Activated CD4-positive, alpha-beta T cell treated with anti-CD3 and anti-CD28 coated beads for 36 hours (primary cell): ENCODE data around the gene NBEA. TPM values are rescaled to one million over a fixed set of nuclear protein-coding genes. Genes with fewer than 3 reads are reported as not detected.
"Not testable (repeated sequence)": the region's sequence is repeated elsewhere in the genome, so short reads cannot be mapped to it uniquely, and the experiment has no call there.

ENCODE experiments used
- ATAC-seq: fragments of 200-7000 bp; cut with Tn5 transposase; one replicate; pipeline ENCODE4 v1.10.0; 2021; ENCODE audit warnings: mild to moderate bottlenecking, moderate library complexity
- CTCF ChIA-PET: fragments of 350-600 bp; sonication (Branson Sonifier 250); formaldehyde crosslinking; loops from one replicate; lab custom pipeline; 2021; ENCODE audit warnings: antibody characterized with exemption; lab: Charles Lee
- POLR2A ChIA-PET: fragments of 350-600 bp; sonication (Branson Sonifier 250); formaldehyde crosslinking; loops from one replicate; lab custom pipeline; 2021; ENCODE audit warnings: antibody characterized with exemption, inconsistent platforms; lab: Charles Lee
- DNase-seq: peaks from one replicate; pipeline ENCODE4 v3.0.0-alpha.2; 2020
- H3K27ac Mint-ChIP-seq: one replicate; pipeline ENCODE4 v1.8.0; 2021; ENCODE audit warnings: mixed read lengths
- H3K27me3 Mint-ChIP-seq: one replicate; pipeline ENCODE4 v1.8.0; 2021; ENCODE audit warnings: mixed read lengths
- H3K36me3 Mint-ChIP-seq: one replicate; pipeline ENCODE4 v1.8.0; 2021; ENCODE audit warnings: low read depth, mixed read lengths
- H3K4me1 Mint-ChIP-seq: one replicate; pipeline ENCODE4 v1.8.0; 2021; ENCODE audit warnings: mixed read lengths
- H3K4me3 Mint-ChIP-seq: one replicate; pipeline ENCODE4 v1.8.0; 2021; ENCODE audit warnings: mild to moderate bottlenecking, moderate library complexity, mixed read lengths
- H3K9me3 Mint-ChIP-seq: one replicate; pipeline ENCODE4 v1.8.0; 2021; ENCODE audit warnings: low read depth, mixed read lengths
- intact Hi-C, 2 experiments: fragments of 100-400 bp; cut with DNase I in 1 of 2; cut with micrococcal nuclease in 1 of 2; formaldehyde crosslinking; loops; one replicate each; pipeline versions ENCODE4 v1.14.2 to v1.15.1; 2022 to 2024; cut with DNase I, micrococcal nuclease
- total RNA-seq, 2 experiments: library from RNA; stranded (reverse); gene quantifications; one replicate each; pipeline ENCODE4 v1.2.3, GENCODE V29; 2021

NBEA gene
- total RNA-seq, 2 experiments from 2014 or later, result 0.39 to 0.44 TPM

- ATAC-seq (no peak), DNase-seq (no peak)
- CTCF ChIA-PET, result no interaction called here
- H3K4me1 Mint-ChIP-seq, result no peaks in the 10 kb centered on the region
- no peaks in the 10 kb centered on the region for H3K27me3 Mint-ChIP-seq
- intact Hi-C loops, result no loop called here
- no peaks in the 10 kb centered on the region for H3K9me3 Mint-ChIP-seq
- H3K4me3 Mint-ChIP-seq, result no peak overlapping the region
- H3K27ac Mint-ChIP-seq, result no peak overlapping the region
- H3K36me3 Mint-ChIP-seq, result no peaks in the 10 kb centered on the region
- POLR2A ChIA-PET, result interaction anchor here (0.5 kb wide), 1 partner anchor 16 kb away, joined by 3 read pairs; no protein-coding TSS in a partner anchor
These were observed 701.6 kb downstream of the NBEA start for GRCh38 chr13:35643625-35644024.

- no peak overlapping the region for H3K27ac Mint-ChIP-seq
- DNase-seq, result no peak
- no peak for ATAC-seq
- H3K36me3 Mint-ChIP-seq, result no peaks in the 10 kb centered on the region
- no peaks in the 10 kb centered on the region for H3K9me3 Mint-ChIP-seq
- intact Hi-C loops, result no loop called here
- no peaks in the 10 kb centered on the region for H3K4me1 Mint-ChIP-seq
- CTCF ChIA-PET, result interaction anchor here (1.5 kb wide), 1 partner anchor 15 kb away, joined by 4 read pairs; no protein-coding TSS in a partner anchor
- POLR2A ChIA-PET, result no interaction called here
- no peak overlapping the region for H3K4me3 Mint-ChIP-seq
- H3K27me3 Mint-ChIP-seq, result no peaks in the 10 kb centered on the region
These were observed 704.1 kb downstream of the NBEA start for GRCh38 chr13:35646056-35646774.

- intact Hi-C loops, result no loop called here
- ATAC-seq (no peak), DNase-seq (no peak)
- Mint-ChIP-seq H3K4me3 (no peak overlapping the region), H3K27me3 (no peaks in the 10 kb centered on the region), H3K4me1 (no peaks in the 10 kb centered on the region), H3K36me3 (peaks cover 3% of the 10 kb centered on the region), H3K27ac (no peak overlapping the region), H3K9me3 (no peaks in the 10 kb centered on the region)
- ChIA-PET CTCF (interaction anchor here (1.0 kb wide), 1 partner anchor 10 kb away, joined by 3 read pairs; no protein-coding TSS in a partner anchor), POLR2A (no interaction called here)
These were observed 706.1 kb downstream of the NBEA start for GRCh38 chr13:35648201-35648600.

- Mint-ChIP-seq H3K4me1 (no peaks in the 10 kb centered on the region), H3K9me3 (no peaks in the 10 kb centered on the region), H3K27ac (no peak overlapping the region), H3K27me3 (no peaks in the 10 kb centered on the region), H3K36me3 (peaks cover 3% of the 10 kb centered on the region), H3K4me3 (no peak overlapping the region)
- no peak for ATAC-seq
- CTCF ChIA-PET, result interaction anchor here (1.0 kb wide), 2 partner anchors 9 to 14 kb away, joined by 3 to 4 read pairs; no protein-coding TSS in a partner anchor
- intact Hi-C loops, result no loop called here
- POLR2A ChIA-PET, result no interaction called here
- no peak for DNase-seq
These were observed 707.1 kb downstream of the NBEA start for GRCh38 chr13:35649162-35649561.

GRCh38 chr13:35659796-35660195 is 717.7 kb downstream of the NBEA start:
- Mint-ChIP-seq H3K4me3 (no peak overlapping the region), H3K27ac (no peak overlapping the region), H3K9me3 (no peaks in the 10 kb centered on the region), H3K4me1 (no peaks in the 10 kb centered on the region), H3K36me3 (no peaks in the 10 kb centered on the region), H3K27me3 (no peaks in the 10 kb centered on the region)
- intact Hi-C loops, result no loop called here
- CTCF ChIA-PET, result no interaction called here
- ATAC-seq (no peak), DNase-seq (no peak)
- POLR2A ChIA-PET, result interaction anchor here (0.7 kb wide), 1 partner anchor 17 kb away, joined by 3 read pairs; no protein-coding TSS in a partner anchor

- ChIA-PET CTCF (no interaction called here), POLR2A (no interaction called here)
These were observed 722.7 kb downstream of the NBEA start for GRCh38 chr13:35664747-35665146.

GRCh38 chr13:35669321-35669720 is 727.3 kb downstream of the NBEA start:
- CTCF ChIA-PET, result no interaction called here
- H3K4me3 Mint-ChIP-seq, result no peak overlapping the region
- H3K4me1 Mint-ChIP-seq, result no peaks in the 10 kb centered on the region
- intact Hi-C loops, result no loop called here
- ATAC-seq (no peak), DNase-seq (no peak)
- POLR2A ChIA-PET, result no interaction called here
- H3K36me3 Mint-ChIP-seq, result no peaks in the 10 kb centered on the region
- no peaks in the 10 kb centered on the region for H3K27me3 Mint-ChIP-seq
- H3K9me3 Mint-ChIP-seq, result no peaks in the 10 kb centered on the region
- H3K27ac Mint-ChIP-seq, result no peak overlapping the region

More at GRCh38 chr13:35664747-35665146, 722.7 kb downstream of the NBEA start:
- no peaks in the 10 kb centered on the region for H3K36me3 Mint-ChIP-seq
- intact Hi-C loops, result no loop called here
- no peak overlapping the region for H3K27ac Mint-ChIP-seq
- no peaks in the 10 kb centered on the region for H3K27me3 Mint-ChIP-seq
- no peak overlapping the region for H3K4me3 Mint-ChIP-seq
- no peaks in the 10 kb centered on the region for H3K9me3 Mint-ChIP-seq
- no peak for DNase-seq
- no peak for ATAC-seq
- H3K4me1 Mint-ChIP-seq, result no peaks in the 10 kb centered on the region

- Mint-ChIP-seq H3K27ac (no peak overlapping the region), H3K4me1 (no peaks in the 10 kb centered on the region), H3K36me3 (no peaks in the 10 kb centered on the region), H3K27me3 (no peaks in the 10 kb centered on the region), H3K9me3 (no peaks in the 10 kb centered on the region), H3K4me3 (no peak overlapping the region)
- ATAC-seq (no peak), DNase-seq (no peak)
- POLR2A ChIA-PET, result no interaction called here
- CTCF ChIA-PET, result no interaction called here
- intact Hi-C loops, result no loop called here
These were observed 730.5 kb downstream of the NBEA start for GRCh38 chr13:35672611-35673010.

GRCh38 chr13:35675651-35676050 is 733.6 kb downstream of the NBEA start:
- H3K9me3 Mint-ChIP-seq, result no peaks in the 10 kb centered on the region
- no peak for DNase-seq
- ChIA-PET CTCF (no interaction called here), POLR2A (no interaction called here)
- no peaks in the 10 kb centered on the region for H3K27me3 Mint-ChIP-seq
- H3K36me3 Mint-ChIP-seq, result no peaks in the 10 kb centered on the region
- intact Hi-C loops, result no loop called here
- H3K27ac Mint-ChIP-seq, result no peak overlapping the region
- no peak overlapping the region for H3K4me3 Mint-ChIP-seq
- ATAC-seq, result no peak
- H3K4me1 Mint-ChIP-seq, result no peaks in the 10 kb centered on the region

GRCh38 chr13:35677863-35678262 is 735.8 kb downstream of the NBEA start:
- H3K27me3 Mint-ChIP-seq, H3K4me3 Mint-ChIP-seq, ATAC-seq, H3K9me3 Mint-ChIP-seq, POLR2A ChIA-PET, CTCF ChIA-PET, intact Hi-C loops, H3K4me1 Mint-ChIP-seq, DNase-seq, H3K27ac Mint-ChIP-seq, H3K36me3 Mint-ChIP-seq: not testable (repeated sequence)

GRCh38 chr13:35681685-35682084 is 739.6 kb downstream of the NBEA start:
- POLR2A ChIA-PET, result no interaction called here
- no peak for ATAC-seq
- CTCF ChIA-PET, result no interaction called here

GRCh38 chr13:35684432-35684831 is 742.4 kb downstream of the NBEA start:
- Mint-ChIP-seq H3K36me3 (no peaks in the 10 kb centered on the region), H3K4me3 (no peak overlapping the region), H3K27me3 (no peaks in the 10 kb centered on the region), H3K4me1 (no peaks in the 10 kb centered on the region), H3K27ac (no peak overlapping the region), H3K9me3 (no peaks in the 10 kb centered on the region)
- ChIA-PET CTCF (no interaction called here), POLR2A (no interaction called here)
- intact Hi-C loops, result no loop called here
- ATAC-seq, result no peak
- DNase-seq, result no peak

More at GRCh38 chr13:35681685-35682084, 739.6 kb downstream of the NBEA start:
- Mint-ChIP-seq H3K27ac (no peak overlapping the region), H3K4me3 (no peak overlapping the region), H3K36me3 (no peaks in the 10 kb centered on the region), H3K4me1 (no peaks in the 10 kb centered on the region), H3K27me3 (no peaks in the 10 kb centered on the region), H3K9me3 (no peaks in the 10 kb centered on the region)
- intact Hi-C loops, result no loop called here
- DNase-seq, result no peak
